Stimulated activated CD4-positive, alpha-beta T cell treated with anti-CD3 and anti-CD28 coated beads, Interleukin-2, amount 100 ng/mL, for 48 hours (primary cell): ENCODE measurements around the gene HS3ST5.
"Not testable (repeated sequence)": the region's sequence is repeated elsewhere in the genome, so short reads cannot be mapped to it uniquely, and the experiment has no call there.

ENCODE experiments used
- DNase-seq, 2 donors: peaks; one replicate each; pipeline ENCODE4 v3.0.0-alpha.2; 2020

Gene HS3ST5

DNA sequence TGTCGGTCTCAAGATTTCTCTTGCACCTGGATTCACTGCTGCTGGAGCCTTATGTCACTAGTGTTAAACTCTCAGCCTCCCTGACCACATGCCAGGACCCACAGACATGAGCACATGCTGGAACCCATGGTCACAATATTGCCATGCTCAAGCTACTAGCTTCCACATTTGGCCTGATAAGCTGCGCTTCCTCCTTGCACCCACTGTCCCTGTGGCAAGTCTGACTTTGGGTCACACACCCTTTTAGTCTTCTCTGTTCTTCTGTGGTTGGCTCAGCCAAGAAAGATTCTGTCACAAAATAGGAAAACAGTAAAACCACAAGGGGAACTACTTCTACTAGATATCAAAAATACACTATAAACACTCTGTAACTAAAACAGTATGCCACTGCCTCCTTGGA lies 303.0 kb downstream of the HS3ST5 start:
- DNase-seq: no peak

DNA sequence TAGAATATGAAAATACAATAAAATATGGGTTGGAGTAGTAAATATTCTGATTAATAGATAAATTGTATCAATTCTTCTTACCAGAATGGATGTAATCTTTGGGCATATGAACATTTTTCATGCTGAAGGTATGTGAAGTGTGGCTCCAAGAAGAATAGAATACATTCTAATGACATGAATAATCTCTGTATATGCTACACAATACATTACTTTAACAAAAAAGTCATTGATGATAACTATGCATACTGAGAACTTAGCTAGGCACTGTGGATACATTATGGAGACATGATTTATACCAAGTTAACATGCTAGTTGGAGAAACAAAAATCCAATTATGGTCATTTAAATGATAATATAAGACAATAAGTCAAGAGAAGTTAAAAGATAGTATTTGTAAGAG lies 309.2 kb downstream of the HS3ST5 start:
- no peak for DNase-seq

DNA sequence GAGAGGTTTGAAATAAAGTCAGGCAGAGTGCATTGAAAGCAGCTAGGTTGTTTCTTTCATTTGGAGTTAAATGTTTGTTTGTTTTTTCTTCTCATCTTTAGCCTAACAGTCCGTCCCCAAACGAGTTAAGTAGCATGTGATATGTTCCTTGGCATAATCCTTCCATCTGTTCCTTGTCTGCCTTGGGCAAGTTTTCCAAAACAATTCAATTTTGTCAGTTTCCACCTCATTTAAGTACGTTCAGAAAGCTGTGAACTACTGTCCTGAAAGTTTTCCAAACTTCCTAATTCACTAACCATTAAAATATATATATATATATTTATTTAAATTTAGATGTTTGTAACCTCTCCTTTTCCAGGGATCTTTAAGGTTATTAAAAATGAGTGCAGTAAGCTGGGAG lies 310.1 kb downstream of the HS3ST5 start:
- DNase-seq: no peak

DNA sequence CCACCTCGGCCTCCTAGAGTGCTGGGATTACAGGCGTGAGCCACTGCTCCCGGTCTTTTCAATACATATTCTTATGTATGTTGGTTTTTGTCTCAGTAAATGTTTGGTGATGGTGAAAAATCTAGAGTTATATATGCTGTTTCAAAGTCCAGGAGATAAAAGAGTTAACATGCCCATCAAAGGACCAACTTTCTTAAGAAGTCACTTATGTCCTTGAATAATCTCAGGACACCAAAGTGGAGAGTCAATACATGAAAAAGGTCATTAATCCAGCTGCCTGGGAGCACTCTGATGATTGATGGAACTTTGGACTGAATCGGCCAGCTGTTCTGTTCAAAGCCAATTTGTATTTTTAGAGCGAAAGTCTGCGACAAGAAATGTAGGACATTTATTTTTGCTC lies 312.1 kb downstream of the HS3ST5 start:
- DNase-seq: no peak

DNA sequence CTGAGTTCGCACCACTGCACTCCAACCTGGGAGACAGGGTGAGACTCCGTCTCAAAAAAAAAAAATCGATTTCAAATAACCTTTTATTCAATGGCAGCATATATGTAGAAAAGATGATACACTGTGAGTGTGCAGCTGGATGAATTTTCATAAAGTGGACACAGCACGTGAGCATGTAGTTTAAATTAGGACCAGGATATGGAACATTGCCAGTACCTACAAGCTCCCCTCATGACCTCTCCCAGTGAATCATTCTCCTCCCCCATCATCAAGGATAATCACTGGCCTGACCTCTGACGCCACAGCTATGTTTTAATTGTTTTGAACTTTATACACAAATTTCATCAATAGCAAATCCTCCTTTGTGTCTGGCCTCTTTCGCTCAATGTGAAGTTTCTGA lies 318.1 kb downstream of the HS3ST5 start:
- no peak for DNase-seq

DNA sequence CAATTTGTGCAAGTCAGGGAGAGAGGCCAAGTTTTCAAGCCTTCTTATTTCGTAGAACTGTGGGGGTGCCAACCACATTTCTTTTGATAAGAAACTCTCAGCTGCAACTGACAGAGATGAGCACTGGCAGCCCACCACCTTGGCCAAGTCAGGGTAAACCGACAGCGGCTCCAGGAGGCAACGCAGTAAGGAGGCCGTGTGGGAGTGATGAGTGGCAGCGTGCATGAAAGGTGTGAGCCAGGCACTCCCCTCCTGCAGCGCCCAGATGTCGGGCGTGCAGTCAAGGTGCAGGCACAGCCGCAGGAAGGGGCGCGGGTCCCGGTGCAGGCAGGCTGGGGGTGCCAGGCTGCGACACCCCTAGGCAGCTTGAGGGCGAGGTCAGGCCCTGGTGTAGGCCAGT lies 322.6 kb downstream of the HS3ST5 start:
- no peak for DNase-seq

DNA sequence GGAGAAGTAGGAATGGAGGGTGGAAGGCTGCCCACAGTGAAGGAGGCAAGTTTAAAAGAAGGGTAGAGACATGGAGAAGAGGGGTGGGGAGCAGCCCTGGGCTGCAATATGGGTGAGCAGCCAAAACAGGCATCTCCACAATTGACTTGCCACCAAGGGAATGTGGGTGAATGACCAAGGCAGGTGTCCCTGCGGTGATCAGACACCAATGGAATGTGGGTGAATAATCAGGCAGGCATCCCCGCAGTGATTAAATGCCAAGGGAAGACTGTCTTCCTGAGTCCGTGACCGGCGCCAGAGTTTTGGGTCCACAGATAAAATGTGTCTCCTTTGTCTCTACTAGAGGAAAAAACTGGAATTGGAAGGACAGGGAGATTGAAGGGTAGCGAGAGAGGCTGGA lies 325.7 kb downstream of the HS3ST5 start:
- DNase-seq: not testable (repeated sequence)

DNA sequence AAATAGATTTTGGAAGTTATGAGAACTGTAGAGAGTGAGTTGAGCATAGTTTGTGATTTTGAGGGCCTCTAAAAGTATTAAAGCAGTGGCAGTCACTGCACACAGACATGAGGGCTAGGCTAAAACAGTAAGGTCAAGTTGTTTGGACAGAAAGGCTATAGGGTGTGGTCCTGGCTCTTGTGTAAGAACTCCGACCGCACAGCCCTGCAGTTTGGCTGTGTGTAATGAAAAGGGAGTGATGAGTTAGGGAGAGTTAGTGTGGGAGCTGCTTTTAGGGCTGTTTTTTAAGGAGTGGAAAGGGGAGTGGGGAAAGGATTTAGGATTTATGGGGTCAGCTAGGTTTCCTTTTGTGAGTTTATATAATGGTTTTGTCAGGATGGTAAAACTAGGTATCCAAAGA lies 328.7 kb downstream of the HS3ST5 start:
- not testable (repeated sequence) for DNase-seq

DNA sequence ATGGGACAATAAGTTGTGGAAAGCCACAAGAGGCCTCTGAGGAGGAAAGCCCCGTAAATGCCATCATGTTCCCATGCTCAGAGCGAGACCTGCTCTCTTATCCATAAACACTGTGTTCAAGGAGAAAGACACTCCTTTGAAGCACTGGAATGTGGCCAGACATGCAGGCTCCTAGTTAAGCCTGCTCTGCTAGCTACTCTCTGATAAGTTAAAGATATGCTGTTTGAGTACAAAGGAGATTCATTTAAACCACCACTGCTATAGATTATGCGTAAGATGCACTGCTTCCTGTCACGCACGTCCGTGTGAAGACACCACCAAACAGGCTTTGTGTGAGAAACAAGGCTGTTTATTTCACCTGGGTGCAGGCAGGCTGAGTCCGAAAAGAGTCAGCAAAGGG lies 331.3 kb downstream of the HS3ST5 start:
- DNase-seq: not testable (repeated sequence)

DNA sequence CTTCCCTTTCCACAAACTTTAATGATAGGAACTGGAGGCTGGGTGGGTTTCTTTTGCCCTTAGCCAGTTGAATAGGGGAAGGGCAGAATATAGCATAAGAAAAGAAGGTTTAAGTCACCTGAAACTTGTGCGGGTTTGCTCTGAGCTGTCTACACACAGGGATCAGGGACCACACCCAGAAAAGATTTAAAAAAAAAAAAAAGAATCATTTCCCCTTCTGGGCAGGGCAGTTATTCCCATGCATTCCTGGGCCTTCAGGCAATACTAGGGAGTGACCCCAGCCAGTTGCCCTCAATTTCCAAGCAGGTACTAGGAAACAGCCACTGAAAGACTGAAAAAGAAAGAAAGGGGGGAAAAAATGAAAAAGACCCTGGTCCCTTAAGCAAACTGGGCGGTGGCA lies 332.3 kb downstream of the HS3ST5 start:
- no peak for DNase-seq

DNA sequence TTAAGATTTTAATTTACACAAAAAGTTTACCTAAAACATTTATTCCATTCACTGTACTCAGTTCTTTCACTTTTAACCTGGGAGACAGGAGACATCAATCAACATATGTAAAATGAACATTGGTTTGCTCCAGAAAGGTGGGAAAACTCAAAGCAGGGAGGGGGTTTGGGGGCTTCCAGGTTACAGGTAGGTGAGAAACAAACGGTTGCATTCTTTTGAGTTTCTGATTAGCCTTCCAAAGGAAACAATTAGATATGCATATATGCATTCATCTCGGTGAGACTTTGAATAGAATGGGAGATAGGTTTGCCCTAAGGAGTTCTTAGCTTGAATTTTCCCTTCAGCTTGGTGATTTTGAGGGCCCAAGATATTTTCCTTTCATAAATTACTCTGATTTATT lies 333.6 kb downstream of the HS3ST5 start:
- DNase-seq: no peak

DNA sequence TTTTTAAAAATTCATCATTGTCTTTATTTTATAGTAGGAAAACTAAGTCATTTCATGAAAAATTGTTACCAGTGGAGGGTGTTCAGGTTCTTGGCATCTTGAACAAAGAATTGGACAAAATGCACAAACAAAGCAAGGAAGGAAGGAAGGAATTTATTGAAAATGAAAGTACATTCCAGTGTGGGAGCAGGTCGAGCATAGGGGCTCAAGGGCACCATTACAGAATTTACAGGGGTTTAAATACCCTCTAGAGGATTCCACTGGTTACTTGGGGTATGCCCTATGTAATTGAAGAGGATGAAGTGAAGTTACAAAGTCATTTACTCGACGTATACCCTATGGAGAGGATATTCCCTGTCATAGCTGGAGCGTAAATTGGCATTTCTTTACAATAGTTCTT lies 334.5 kb downstream of the HS3ST5 start:
- DNase-seq: no peak

DNA sequence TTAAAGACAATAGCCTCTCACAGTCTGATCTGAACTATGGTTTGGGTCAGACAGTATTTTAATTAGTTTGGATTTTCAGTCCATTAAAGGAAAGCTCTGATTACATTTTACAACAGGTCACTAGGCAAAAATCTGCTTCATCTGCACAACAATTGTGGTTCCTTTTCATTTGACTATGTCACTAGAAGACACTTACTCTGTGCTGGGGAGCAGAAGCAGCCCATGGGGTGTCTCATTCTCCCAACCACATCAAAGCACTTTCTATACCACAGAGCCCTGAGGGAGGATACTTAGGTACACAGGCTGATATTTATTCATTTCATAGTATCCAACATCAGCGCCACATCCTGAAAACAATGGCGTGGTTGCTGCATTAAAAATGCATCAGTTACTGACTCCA lies 335.3 kb downstream of the HS3ST5 start:
- DNase-seq: no peak
